Middle frontal gyrus (tissue), 1 donor: Measurements from ENCODE around the gene SLC9A9.

Experiments
- DNase-seq: peaks from one replicate; pipeline ENCODE4 v3.0.0-alpha.2; 2015; ENCODE audit warnings: low spot score; ENCODE audit errors: extremely low spot score

SLC9A9 gene

DNA sequence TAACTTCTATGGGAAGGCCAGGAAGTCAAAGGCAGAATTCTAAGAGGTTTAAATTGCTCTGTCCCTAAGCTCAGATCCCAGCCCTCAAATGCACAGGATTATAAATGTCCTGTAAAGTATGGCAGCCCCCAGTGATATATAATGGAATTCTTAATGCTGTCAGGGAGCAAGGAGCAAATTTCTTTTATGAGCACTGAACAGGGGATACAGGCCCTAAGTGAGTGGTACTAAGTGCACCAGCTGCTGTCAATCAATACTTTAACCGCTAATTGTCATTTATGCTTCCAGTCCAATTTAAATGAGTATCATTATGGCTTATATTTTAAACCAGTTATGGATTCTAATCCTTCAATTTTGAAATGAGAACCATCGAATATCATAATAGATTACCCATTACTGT lies 4.7 kb downstream of the SLC9A9 start:
- no peak for DNase-seq

DNA sequence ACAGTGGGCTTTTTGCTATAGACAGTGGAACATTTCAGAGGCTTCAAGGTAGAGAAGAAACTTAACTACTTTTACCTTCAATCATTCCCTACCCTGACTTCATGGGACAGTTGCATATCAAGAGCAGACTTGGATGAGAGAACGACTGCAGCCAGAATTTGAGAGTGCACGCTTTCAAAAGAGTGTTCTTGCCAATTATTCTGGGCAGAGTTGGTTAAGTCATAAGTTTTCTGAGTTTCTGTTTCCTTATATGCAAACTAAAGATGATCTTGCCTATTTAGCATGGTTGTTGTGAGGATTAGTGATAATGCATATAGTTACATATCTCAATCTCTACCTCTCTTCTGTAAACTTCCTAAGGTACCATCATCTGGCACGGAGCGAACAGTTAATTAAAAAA lies 7.6 kb downstream of the SLC9A9 start:
- DNase-seq: no peak

DNA sequence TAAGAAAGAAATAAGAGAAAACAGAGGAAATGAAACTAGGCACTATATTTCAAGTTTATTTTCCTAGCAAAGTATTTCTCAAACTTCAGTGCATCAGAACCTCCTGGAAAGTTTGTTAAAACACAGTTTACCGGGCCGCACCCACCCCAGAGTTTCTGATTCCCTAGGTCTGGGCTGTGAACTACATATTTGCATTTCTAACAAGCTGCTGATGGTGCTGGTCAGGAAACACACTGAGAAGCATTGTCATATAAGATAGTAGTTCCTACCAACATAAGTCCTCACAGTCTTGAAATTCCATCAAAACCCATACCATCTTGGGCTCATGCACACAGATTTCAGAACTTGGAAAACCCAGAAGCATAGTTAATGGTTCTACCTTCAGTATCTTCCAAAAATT lies 8.3 kb downstream of the SLC9A9 start:
- DNase-seq: no peak

DNA sequence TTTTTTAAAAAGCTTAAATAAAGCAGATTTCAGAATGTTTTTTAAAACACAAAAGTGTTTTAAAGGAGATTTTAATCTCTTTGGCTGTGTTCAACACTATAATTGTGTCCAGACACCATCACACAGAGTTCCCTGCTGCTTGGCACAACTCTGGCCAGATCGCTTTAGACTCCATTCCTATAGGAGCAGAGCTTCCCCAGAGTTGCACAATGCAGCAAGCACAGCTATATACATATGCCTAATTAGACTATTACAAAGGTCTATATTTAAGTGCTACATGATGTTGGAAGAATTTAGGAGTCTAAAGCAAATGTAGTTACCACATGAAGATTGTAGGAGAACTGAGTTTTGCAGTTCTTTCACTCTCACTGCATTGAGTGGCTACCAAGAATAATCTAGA lies 11.2 kb downstream of the SLC9A9 start:
- no peak for DNase-seq

DNA sequence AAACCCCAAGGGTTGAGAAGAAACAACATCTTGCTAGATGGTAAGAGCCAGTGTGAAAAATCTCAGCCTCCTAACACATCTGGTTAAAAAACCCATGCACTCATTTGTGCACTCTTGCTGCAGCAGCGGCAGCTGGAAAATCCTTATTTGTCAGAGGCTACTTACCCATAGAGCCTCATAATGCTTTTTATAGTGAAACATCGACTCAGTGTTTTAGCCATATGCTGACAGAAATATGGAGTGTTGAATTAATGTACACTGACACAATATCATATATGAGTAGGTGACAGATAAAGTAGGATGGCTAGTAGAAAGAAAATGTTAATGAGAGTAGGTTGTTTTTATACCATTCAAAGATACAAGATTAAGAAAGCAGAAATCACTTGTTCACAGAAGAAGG lies 13.0 kb downstream of the SLC9A9 start:
- no peak for DNase-seq

DNA sequence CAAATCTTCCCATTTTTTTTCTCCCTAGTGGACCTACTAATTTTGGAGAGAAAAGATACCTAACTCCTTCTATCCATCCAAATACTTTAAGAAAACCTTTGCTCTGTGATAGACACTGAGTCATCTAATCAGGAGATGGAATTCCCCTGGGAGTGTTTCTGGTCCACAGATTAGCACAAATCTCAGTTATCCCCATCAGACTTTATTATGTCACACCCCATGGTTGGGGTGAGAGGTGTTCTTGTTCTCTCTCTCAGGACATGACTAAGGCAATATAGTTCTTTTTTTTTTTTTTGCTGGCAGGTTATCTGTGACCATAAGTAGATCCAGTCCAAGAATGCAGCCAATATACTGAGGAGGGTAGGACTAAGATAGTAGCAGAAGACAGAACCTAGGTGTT lies 15.8 kb downstream of the SLC9A9 start:
- DNase-seq: no peak

DNA sequence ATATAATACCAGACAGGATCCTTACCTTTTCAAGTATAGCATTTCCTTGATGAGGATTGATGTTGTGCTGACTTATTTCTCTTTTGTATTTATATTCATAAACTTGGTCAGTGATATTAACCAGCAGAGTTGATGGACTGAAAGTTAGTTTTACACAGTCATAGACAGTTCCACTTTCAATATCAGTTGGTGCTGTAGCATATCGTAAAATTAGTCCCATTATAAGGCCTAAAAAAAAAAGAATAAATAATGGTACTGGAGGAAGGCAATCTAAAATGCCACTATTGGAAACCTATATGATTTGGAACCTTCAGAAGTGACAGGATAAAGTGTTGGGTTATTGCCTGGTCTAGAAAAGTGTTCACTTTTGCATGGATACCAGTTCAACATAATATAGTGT lies 16.3 kb downstream of the SLC9A9 start:
- DNase-seq: no peak

DNA sequence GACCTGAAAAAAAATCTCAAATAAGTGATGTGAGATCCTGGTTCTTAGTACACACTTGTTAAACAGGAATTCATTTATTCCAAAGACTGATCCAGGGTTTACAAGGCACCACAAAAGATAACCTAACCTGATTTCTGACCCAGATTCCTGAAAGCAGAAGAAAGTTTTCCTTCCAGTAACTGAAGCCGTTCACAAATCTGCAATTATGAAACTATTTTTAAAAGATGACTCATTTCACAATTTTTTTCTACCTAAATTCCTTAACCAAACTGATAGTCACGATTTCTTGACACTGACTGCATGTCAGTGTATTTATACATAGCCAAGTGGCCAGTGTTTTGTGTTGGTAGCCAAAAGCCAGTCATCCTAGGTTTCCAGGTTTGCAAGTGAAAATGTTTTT lies 17.1 kb downstream of the SLC9A9 start:
- DNase-seq: no peak

DNA sequence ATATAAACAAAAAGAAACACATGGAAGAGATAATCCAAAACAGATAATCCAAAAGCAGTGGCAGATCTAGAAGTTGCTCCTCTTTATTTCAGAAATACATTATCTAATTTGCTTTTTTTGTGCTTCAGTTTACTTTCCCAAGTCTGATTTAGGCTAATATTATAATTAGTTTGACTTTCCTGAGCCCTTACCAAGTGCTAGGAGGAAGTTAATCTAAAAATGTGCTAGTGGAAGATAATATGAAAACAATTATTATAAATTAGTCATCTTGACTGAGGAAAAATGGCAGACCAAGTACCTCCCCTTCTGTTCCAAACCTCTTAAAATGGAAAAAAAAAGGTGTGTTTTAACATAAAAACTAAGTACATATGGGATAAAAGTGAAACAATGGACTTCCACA lies 17.5 kb downstream of the SLC9A9 start:
- DNase-seq: no peak

DNA sequence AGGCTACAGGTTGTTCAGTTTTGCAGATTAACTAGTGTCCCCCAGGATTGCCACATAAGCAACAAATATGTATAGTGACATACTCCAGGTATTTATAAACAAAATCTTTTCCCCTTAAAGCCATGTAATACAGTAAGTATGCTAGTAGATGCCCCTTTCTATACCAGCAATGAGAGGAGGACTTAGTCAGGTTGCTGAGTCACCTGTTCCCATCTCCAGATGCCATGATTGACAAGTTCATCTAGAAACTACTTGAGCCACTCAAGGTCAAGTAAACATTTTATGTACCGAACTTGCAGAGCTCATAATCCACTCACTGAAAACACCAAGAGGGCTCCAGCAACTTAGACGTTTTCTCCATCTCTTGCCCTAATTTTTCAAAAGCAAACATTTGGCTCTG lies 18.2 kb downstream of the SLC9A9 start:
- DNase-seq: no peak

DNA sequence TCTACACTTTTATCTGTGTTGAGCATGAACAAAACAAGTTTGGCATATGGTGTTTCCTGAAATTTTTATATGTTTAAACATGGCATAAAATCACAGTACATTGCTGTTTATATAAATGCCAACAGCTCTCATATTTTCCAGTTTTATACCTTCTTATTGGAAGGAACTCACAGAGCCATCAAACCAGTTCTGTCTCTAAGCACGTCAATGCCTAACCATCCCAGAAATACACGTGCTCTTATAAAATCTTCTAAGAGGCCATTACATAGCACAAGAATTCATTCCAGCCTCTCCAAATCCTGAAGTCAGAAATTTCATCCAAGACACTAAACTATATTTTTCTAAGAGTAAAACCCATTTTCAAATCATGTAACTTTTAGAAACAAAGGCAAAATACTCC lies 20.8 kb downstream of the SLC9A9 start:
- DNase-seq: no peak

DNA sequence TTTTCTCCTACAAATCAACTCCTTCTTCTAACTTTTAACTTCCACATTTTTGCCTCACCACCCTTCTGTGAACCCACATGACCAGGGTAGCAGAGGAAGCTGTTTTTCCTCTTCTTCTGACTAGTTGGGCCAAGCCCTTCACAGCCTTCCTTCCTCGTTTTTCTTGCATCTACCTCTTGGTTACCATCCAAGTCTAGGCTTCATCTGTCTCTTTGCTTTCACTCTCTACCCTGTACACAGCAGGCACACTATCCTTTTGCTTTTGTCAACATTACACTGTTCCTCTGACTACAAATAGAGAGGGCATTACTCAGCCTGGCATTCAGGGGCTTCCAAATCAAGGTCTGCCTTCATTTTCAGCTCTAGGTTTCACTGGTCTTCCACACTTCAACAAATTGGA lies 22.0 kb downstream of the SLC9A9 start:
- no peak for DNase-seq

DNA sequence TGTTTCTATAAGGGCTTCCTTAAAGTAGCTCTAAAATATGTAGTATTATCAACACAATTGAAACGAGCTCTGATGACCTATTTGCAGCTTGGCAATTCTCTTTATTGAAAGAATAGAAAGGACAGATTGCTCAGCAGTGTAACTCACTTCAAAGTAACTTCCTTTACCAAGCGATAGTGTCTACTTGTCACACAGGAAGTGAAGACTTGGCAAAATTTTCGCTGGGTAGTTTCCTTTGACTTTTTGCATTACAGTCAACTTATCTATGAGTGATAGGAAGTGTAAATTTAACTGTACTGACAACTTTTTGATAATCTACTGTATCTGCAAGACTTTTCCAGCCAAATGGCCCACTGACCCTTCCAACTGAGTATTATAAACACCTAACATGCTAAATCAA lies 22.8 kb downstream of the SLC9A9 start:
- DNase-seq: no peak

DNA sequence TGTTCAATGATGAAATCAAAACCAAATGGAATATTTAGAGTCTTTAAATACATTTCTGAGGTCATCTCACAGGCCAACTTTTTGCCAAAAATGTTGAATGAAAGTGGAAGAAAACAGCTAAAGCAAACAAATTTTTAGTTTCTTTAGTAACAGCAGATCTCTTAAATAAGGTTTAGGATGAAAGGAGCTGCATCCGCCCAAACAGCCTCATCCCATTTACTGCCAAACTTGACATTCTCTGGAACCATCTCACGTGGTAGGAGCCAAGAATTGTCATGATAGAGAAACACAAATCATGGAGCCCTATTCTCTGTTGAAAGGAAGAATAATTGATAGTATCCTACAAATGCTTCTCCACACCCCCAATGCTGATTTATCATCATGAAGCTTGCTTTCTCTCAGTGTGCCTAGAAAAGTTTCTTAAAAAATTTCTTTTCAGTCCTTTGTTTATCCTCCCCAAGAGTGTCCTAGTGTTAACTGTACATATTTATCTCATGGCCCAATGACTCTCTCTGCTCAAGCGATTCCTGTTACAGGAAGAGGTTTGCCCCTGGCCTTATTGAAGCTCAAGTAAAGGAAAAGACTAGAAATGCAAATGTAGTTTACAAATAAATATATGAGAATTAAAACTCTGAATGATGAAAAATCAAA lies 23.4 kb downstream of the SLC9A9 start:
- no peak for DNase-seq

DNA sequence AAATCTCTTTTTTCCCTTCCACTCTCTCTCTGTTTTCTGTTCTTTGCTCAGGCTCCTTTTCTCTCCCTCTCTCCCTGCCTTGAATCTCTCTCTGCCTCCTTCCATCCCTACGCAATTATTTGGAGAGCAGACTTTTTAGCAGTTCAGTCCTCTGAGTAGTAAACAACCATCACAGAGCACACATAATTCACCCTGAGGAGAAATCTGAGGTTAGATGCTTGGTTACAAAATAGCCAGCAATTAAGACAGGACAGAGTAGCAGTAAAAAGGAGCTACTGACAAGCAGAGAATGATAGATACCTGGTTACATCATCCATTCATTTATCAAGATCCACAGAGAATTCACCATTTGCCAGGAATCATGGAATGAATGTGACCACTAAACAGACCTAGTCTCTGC lies 25.5 kb downstream of the SLC9A9 start:
- DNase-seq: no peak

DNA sequence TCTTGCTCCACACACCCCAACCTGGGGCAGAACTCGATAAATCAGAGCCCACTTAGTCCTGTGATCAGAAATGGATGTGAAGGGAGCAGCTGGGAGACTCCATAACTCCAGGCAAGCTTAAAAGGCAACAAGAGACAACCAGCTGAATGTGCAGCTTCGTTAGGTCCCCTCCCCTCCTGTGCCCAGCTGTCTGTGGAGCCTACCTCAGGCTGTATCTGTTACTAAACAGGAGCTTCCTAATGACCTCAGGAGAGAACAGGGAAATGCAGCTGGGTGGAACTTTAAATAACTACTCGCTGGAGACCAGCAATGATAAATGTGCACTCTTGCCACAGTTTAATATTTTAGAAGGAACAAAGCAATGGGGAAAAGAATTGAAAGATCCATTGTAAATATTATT lies 25.9 kb downstream of the SLC9A9 start:
- DNase-seq: no peak

DNA sequence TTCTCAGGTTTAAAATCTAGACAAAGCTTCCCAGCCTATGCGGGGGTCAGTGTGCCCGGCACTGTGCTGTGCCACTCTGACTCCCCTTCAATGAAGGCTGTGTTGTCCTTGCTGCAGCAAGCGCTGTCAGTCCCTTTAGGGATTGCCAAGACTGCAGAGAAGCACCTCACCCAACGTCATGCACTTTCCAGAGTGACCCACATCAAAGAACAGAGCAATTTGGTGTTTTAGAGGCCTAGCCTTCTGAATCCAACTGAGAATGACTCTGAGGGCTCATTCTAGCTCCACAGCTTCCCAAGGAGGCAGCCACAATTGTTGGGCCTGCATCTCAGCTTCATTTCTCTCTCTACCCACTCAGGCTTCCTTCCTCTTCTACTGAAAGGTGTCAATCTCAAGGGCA lies 26.4 kb downstream of the SLC9A9 start:
- no peak for DNase-seq

DNA sequence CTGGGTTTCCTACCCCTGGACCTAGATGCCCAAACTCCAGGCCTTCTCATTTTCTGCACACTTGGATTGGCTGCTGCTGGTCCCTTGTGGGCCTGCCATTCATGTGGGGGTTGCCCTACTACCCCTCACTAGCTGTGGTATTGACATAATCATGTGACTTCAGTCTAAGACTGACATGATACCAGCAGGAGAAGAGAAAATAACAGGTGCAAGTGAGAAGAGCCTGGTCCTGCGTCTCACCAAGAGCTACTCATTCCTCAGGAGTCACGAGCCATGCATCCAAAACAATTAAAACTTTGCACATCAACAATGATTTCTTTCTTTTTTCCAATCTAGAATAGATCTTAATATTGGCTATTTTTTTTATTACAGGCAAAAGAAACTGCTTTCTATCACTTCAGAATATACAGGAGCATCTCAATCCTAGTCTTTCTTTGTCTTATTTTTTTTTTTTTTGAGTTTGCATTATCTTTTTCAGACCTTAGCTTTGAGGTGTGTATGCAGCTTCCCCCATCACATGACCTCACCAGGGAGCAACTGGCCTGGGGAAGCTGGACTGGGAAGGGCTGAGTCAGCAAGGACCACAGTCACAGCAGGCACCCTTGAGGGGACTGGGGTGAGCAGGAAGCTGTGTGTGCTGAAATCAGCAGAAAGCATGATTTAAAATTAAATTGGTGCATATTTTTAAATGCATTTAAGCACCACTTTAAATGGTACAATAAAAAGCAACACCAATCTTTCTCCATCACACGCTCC lies 27.6 kb downstream of the SLC9A9 start:
- DNase-seq: no peak

DNA sequence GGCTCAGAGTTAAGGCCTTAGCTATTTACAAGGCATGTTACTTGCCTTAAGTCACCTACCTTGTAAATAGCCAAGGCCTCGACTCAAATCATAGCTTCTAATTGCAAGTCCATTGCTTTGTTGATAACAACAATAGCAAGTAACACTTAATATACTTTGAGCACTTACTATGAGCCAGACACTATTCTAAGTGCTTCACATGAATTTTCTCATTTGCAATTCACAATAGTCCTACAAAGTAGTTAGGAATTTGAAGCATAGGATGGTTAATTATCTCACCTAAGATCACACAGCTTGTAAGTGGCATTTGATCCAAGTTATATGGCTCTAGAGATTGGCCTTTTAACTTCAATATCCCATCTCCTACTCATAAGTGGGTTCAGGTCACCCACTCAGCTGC lies 28.4 kb downstream of the SLC9A9 start:
- no peak for DNase-seq

DNA sequence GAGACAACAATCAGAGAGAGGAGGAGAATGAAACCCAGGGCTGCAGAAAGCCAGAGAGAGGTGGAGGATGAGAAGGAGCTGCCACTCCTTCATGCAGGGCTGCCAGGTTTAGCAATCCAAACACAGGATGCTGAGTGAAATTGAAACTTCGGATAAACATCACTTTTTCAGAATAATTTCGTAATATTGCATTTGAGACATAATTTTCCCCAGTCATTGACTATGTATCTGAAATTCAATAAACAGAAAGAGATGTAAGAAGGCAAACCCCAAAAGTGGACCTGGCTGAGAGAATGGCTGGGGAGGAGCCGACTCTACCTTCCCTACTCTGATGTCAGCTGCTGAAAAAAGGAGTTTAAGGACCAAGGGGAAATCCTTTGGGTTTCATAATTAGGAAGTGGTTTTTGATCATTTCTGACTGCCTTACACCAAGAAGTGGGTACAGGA lies 33.8 kb downstream of the SLC9A9 start:
- no peak for DNase-seq

DNA sequence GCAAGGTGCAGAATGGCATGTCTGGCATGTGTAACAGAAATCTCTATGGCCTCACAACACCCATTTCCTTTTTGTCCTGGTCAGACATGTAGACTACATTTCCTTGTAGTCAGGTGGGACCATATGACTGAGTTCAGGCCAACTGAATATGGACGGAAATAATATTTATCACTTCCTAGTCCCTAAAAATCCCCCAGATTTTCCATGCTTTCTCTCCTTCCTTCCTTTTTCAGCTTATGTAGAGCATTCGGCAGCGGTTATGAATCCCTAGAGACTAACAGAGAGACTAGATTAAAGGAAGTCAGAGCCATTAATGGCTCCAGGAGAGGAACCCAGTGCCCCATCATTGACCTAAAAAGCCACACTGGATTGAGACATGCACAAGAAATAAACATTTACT lies 35.8 kb downstream of the SLC9A9 start:
- no peak for DNase-seq

DNA sequence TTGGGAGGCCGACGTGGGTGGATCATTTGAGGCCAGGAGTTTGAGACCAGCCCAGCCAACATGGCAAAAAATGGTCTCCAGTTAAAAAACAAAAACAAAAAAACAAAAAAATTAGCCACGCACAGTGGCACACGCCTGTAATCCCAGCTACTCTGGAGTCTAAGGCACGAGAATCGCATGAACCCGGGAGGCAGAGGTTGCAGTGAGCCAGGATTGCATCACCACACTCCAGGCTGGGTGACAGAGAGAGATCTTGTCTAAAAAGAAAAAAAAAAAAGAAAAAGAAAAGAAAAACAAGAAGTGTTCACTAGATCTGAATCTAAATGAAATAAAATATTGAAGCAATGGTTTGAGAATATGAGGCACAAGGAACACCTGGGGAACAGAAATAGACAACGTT lies 36.7 kb downstream of the SLC9A9 start:
- no peak for DNase-seq

DNA sequence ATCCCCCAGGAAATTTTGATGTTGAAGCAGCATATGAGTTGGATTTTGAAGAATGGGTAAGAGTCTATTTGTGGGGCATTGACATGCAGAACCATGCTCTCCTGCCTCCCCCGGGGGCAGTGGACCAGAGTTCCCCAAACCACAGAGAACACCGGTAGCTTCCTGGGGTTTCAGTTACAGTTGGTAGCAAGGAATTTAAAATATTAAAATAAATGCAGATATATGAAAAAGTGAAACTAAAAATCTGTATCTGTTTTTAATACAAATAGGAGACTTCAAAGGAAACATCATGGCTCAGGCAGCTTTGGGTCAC lies 37.4 kb downstream of the SLC9A9 start:
- DNase-seq: no peak
